ENCODE results near the gene ITGBL1.

ITGBL1 gene

DNA sequence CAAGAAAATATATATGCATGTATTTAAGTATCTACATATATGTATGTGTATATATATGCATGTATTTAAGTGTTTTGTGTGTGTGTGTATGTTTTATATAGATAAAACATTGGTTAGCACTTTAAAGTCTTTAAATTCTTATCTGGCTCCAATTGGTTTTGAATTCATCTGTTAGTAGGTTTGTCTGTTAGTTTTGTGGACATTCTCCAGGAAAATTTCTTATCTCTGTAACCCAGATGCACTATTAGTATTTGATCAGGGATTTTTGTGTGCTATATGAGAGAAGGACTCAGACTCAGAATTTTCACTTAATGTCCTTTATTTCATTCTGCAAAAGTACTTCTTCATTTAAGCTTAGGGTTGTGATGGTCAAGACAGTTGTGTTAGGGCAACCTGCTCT, 103.1 kb downstream of the ITGBL1 start:
- Mint-ChIP-seq H3K27me3 (peaks cover 9% of the 10 kb centered on the region), H3K36me3 (no peaks in the 10 kb centered on the region)

GRCh38 chr13:101556676-101557123, 104.2 kb downstream of the ITGBL1 start:
- H3K4me3 Mint-ChIP-seq: no peak overlapping the region
- H3K27ac Mint-ChIP-seq: no peak overlapping the region
- H3K27me3 Mint-ChIP-seq: peaks cover 13% of the 10 kb centered on the region
- H3K9me3 Mint-ChIP-seq: no peaks in the 10 kb centered on the region
- H3K36me3 Mint-ChIP-seq: no peaks in the 10 kb centered on the region
- H3K4me1 Mint-ChIP-seq: no peaks in the 10 kb centered on the region

More for the DNA sequence above, 103.1 kb downstream of the ITGBL1 start:
- no peak overlapping the region for H3K27ac Mint-ChIP-seq
- H3K4me1 Mint-ChIP-seq: no peaks in the 10 kb centered on the region
- H3K4me3 Mint-ChIP-seq: no peak overlapping the region
- no peaks in the 10 kb centered on the region for H3K9me3 Mint-ChIP-seq

- Mint-ChIP-seq H3K27me3 (peaks cover 5% of the 10 kb centered on the region), H3K36me3 (no peaks in the 10 kb centered on the region), H3K27ac (no peak overlapping the region), H3K9me3 (no peaks in the 10 kb centered on the region), H3K4me1 (no peaks in the 10 kb centered on the region), H3K4me3 (no peak overlapping the region)
Observed at GRCh38 chr13:101565317-101565716, 112.8 kb downstream of the ITGBL1 start.

GRCh38 chr13:101567841-101568240, 115.4 kb downstream of the ITGBL1 start:
- H3K27me3 Mint-ChIP-seq: no peaks in the 10 kb centered on the region
- no peaks in the 10 kb centered on the region for H3K4me1 Mint-ChIP-seq
- no peak overlapping the region for H3K4me3 Mint-ChIP-seq
- H3K27ac Mint-ChIP-seq: no peak overlapping the region
- no peaks in the 10 kb centered on the region for H3K36me3 Mint-ChIP-seq
- H3K9me3 Mint-ChIP-seq: no peaks in the 10 kb centered on the region

GRCh38 chr13:101569807-101570206, 117.3 kb downstream of the ITGBL1 start:
- H3K9me3 Mint-ChIP-seq: no peaks in the 10 kb centered on the region
- no peaks in the 10 kb centered on the region for H3K4me1 Mint-ChIP-seq
- H3K4me3 Mint-ChIP-seq: no peak overlapping the region
- no peaks in the 10 kb centered on the region for H3K36me3 Mint-ChIP-seq
- H3K27ac Mint-ChIP-seq: no peak overlapping the region
- no peaks in the 10 kb centered on the region for H3K27me3 Mint-ChIP-seq

DNA sequence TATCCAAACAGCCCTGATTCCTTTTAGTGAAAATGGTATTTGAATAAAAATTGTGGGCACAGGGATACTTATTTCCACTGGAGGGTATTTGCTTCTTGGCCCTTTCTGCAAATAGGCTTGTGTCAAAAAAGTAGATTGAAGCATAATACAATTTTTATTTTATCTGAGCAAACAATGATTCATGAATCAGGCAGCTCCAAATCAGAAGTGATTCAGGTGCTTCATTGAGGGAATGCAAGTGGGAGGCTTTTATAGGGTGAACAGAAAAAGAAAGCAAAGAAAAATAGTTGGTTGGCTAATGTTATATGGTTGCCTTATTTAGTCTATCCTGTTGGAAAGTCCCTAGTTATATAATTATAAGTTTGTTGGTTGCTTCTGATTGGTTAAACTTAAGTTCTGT, 117.9 kb downstream of the ITGBL1 start:
- Mint-ChIP-seq H3K27ac (no peak overlapping the region), H3K4me1 (no peaks in the 10 kb centered on the region), H3K27me3 (no peaks in the 10 kb centered on the region)

GRCh38 chr13:101572456-101572855, 120.0 kb downstream of the ITGBL1 start:
- Mint-ChIP-seq H3K9me3 (no peaks in the 10 kb centered on the region), H3K27me3 (no peaks in the 10 kb centered on the region), H3K4me3 (no peak overlapping the region), H3K36me3 (no peaks in the 10 kb centered on the region), H3K27ac (no peak overlapping the region), H3K4me1 (no peaks in the 10 kb centered on the region)

More for the DNA sequence above, 117.9 kb downstream of the ITGBL1 start:
- no peaks in the 10 kb centered on the region for H3K36me3 Mint-ChIP-seq
- H3K4me3 Mint-ChIP-seq: no peak overlapping the region
- H3K9me3 Mint-ChIP-seq: no peaks in the 10 kb centered on the region

DNA sequence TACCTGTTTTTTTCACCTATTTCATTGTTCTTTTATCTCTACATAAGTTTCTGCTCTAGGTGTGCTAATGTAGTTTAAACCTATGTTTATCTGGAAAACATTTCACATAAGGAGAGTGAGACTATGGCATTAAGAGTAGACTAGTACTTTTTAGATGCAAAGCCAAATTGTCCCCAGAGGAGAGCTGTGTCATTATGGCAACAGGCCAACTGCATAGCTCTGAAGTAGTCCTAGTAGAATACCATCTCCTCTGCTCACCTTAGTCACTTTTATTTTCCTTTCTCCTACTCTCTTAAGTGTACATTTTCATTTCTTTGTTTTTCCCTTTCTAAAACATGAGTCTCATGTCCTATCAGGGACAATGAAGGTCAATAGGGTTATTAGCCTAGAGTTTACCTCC, 123.1 kb downstream of the ITGBL1 start:
- H3K27me3 Mint-ChIP-seq: peaks cover 1% of the 10 kb centered on the region
- no peak overlapping the region for H3K27ac Mint-ChIP-seq
- H3K9me3 Mint-ChIP-seq: no peaks in the 10 kb centered on the region
- H3K4me3 Mint-ChIP-seq: no peak overlapping the region
- H3K4me1 Mint-ChIP-seq: no peaks in the 10 kb centered on the region
- H3K36me3 Mint-ChIP-seq: no peaks in the 10 kb centered on the region

DNA sequence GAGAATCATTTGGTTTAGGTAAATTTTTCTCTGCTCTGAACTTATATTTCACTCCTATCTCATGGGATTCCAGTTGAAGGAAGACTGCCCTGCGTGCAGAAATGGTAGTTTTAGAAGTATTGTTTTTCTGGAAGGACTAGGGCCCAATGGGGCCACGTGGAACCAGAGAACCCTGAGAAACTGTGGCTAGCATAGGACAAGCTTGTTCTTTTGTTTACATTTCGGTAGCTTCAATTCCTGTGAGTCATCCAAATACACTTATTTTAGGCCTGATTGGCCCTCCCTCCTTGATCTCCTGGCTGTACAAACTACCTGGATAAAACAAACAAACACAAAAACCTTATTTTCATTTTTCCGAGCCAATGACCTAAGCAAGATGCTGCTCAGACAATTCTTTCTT, 124.0 kb downstream of the ITGBL1 start:
- no peaks in the 10 kb centered on the region for H3K9me3 Mint-ChIP-seq
- H3K36me3 Mint-ChIP-seq: no peaks in the 10 kb centered on the region
- H3K4me1 Mint-ChIP-seq: no peaks in the 10 kb centered on the region
- H3K27me3 Mint-ChIP-seq: peaks cover 1% of the 10 kb centered on the region
- H3K27ac Mint-ChIP-seq: no peak overlapping the region
- H3K4me3 Mint-ChIP-seq: no peak overlapping the region

- Mint-ChIP-seq H3K36me3 (no peaks in the 10 kb centered on the region), H3K27me3 (peaks cover 1% of the 10 kb centered on the region), H3K4me3 (no peak overlapping the region), H3K9me3 (no peaks in the 10 kb centered on the region), H3K4me1 (no peaks in the 10 kb centered on the region), H3K27ac (no peak overlapping the region)
Observed at GRCh38 chr13:101576977-101577376, 124.5 kb downstream of the ITGBL1 start.

DNA sequence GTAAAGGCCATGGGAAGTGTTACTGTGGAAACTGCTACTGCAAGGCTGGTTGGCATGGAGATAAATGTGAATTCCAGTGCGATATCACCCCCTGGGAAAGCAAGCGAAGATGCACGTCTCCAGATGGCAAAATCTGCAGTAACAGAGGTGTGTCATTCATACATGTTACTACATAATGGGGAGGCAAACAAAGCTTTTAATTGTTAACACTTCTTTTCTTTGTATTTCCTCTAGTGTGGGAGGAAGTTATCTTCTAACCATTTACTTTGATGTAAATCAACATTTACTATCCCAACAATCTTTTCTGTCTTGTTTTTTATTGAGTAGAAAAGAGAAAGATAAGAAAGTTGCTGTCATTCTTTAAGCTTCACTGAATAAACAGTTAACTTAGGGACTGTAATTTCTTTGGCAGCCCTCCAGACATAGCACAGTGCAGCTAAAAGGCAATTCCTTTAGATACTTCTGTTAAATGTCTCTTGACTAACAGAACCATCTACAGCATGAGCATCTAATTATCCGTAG, 126.9 kb downstream of the ITGBL1 start:
- Mint-ChIP-seq H3K27me3 (peaks cover 6% of the 10 kb centered on the region), H3K27ac (no peak overlapping the region), H3K36me3 (no peaks in the 10 kb centered on the region), H3K4me1 (no peaks in the 10 kb centered on the region), H3K4me3 (no peak overlapping the region), H3K9me3 (no peaks in the 10 kb centered on the region)

DNA sequence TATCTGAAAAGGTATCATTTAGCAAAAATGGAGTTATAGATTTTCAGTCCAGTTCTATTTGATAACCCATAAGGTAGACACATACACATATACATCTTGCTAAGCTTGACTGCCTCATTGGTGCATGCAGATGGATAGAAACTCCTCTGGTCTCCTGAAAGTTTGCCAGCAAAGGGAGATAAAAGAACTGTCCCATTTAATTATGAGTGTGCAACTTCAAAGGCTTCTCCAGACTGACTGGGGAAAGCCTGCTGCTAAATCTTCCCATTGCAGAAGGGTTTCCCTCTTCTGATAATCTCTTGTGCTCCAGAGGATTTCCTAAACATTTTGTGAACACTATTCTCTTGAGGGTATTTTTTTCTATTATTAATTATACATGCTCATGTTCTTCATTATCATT, 131.9 kb downstream of the ITGBL1 start:
- Mint-ChIP-seq H3K27me3 (peaks cover 5% of the 10 kb centered on the region), H3K27ac (no peak overlapping the region), H3K4me1 (no peaks in the 10 kb centered on the region), H3K9me3 (no peaks in the 10 kb centered on the region), H3K4me3 (no peak overlapping the region), H3K36me3 (no peaks in the 10 kb centered on the region)

DNA sequence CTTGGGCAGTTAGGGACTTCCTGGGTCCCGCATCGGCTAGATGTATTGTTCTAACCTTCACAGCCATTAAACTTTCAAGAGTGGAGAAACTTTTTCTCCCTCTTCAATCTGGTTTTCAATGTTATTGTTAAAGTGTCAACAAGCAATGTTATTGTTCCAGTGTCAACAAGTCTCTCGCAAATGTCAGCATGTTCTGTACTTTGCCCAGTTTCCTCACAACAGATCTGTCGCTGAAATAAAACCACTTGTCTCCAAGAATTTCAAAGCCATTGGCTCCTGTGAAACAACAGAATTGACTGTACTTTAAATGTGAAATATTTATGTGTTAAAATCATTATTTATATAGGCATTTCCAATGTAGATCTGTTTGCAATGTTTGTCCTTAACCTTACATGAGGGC, 138.0 kb downstream of the ITGBL1 start:
- Mint-ChIP-seq H3K9me3 (peaks cover 5% of the 10 kb centered on the region), H3K36me3 (no peaks in the 10 kb centered on the region), H3K27me3 (peaks cover 3% of the 10 kb centered on the region), H3K4me3 (no peak overlapping the region), H3K4me1 (no peaks in the 10 kb centered on the region), H3K27ac (no peak overlapping the region)

GRCh38 chr13:101594936-101595335, 142.5 kb downstream of the ITGBL1 start:
- H3K27ac Mint-ChIP-seq: no peak overlapping the region
- peaks cover 5% of the 10 kb centered on the region for H3K9me3 Mint-ChIP-seq
- no peaks in the 10 kb centered on the region for H3K4me1 Mint-ChIP-seq
- no peak overlapping the region for H3K4me3 Mint-ChIP-seq
- H3K36me3 Mint-ChIP-seq: no peaks in the 10 kb centered on the region
- H3K27me3 Mint-ChIP-seq: peaks cover 3% of the 10 kb centered on the region

DNA sequence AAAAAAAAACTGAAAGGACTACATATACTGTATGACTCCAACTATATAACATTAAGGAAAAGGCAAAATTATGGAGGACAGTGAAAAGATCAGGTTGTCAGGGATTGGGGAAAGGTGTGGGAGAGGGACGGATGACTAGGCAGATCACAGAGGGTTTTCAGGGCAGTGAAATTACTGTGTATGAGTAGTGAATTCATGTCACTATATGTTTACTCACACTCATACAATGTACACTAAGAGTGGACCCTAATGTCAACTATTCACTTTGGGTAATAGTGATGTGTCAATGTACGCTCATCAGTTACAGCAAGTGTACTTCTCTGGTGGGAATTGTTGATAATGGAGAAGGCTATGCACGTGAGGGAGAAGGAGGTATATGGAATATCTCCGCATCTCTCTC, 144.3 kb downstream of the ITGBL1 start:
- H3K4me1 Mint-ChIP-seq: no peaks in the 10 kb centered on the region

DNA sequence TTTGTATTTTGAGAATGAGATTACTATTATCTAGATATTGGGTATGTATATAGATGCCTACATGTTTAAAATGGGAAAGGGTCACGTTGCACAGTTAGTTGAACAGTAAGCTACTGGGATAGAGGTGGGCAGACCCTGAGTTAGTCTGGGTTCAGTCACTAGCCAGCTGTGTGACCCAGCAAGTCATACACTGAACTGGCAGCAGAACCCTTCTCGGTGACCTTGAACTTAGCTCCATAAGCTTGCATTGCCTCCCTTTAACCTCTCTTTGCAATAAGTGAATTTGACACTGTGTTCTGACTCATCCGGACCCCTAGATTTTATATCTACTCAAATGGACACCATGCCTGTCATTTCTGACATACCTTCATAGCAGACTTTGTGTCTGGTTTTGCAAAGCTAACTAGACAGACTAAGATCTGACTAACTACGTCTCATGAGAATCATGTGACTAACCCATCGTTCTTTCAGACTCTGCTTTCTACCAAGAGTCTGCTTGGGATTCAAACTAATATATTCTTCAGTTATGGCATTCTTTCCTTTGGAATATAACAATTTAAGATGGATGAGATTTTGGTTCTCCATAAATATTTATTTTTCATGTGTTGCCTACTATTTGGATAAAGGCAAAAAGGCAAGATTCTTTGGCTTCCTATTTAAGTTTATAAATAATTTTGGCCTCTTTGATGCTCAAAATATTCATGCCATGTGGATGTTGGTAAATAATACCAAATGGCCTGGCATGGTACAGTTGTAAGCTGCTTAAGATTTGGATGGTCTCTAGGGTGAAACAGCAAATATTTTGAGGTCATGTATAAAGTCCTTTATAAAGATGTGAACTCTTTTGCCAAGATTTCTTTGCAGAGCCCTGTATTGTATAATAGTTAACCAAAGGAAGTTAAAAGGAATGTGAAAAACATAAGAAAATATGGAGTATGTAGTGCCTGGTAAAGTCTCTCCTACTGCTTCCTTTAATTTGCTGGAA, 159.3 kb downstream of the ITGBL1 start:
- H3K4me1 Mint-ChIP-seq: no peaks in the 10 kb centered on the region
- no peaks in the 10 kb centered on the region for H3K36me3 Mint-ChIP-seq
- H3K27ac Mint-ChIP-seq: no peak overlapping the region
- H3K27me3 Mint-ChIP-seq: peaks cover 6% of the 10 kb centered on the region
- H3K9me3 Mint-ChIP-seq: no peaks in the 10 kb centered on the region
- H3K4me3 Mint-ChIP-seq: no peak overlapping the region

More for the DNA sequence above, 144.3 kb downstream of the ITGBL1 start:
- Mint-ChIP-seq H3K36me3 (no peaks in the 10 kb centered on the region), H3K4me3 (no peak overlapping the region), H3K27me3 (peaks cover 3% of the 10 kb centered on the region), H3K9me3 (peaks cover 5% of the 10 kb centered on the region), H3K27ac (no peak overlapping the region)

Measured in activated naive CD4-positive, alpha-beta T cell treated with anti-CD3 and anti-CD28 coated beads, Interleukin-2, amount 50 U/mL, for 24 hours (primary cell).